Measurements from ENCODE around the gene RPL3.

Gene RPL3

GRCh38 chr22:39289533-39289932, 29.9 kb downstream of the RPL3 start:
- TF ChIP-seq CTCF (IDR thresholded peaks at IDR 0.05; ENCODE audit: low read depth, low read length) (no peak), MAX (IDR thresholded peaks at IDR 0.05; ENCODE audit: low read depth, low read length) (no peak), POLR2A (IDR thresholded peaks at IDR 0.05; ENCODE audit: extremely low read depth, insufficient read length) (no peak), MYC (IDR thresholded peaks at IDR 0.05; ENCODE audit: low read depth, low read length) (no peak)
- DNase-seq (ENCODE audit: low read depth) = no peak
- H3K4me3 ChIP-seq (ENCODE audit: low read depth, low read length) = no peak overlapping the region

GRCh38 chr22:39288135-39288898, 31.1 kb downstream of the RPL3 start:
- TF ChIP-seq MAX (IDR thresholded peaks at IDR 0.05; ENCODE audit: low read depth, low read length) (no peak), CTCF (IDR thresholded peaks at IDR 0.05; ENCODE audit: low read depth, low read length) (no peak), POLR2A (IDR thresholded peaks at IDR 0.05; ENCODE audit: extremely low read depth, insufficient read length) (no peak), MYC (IDR thresholded peaks at IDR 0.05; ENCODE audit: low read depth, low read length) (no peak)
- DNase-seq (ENCODE audit: low read depth) = no peak
- no peak overlapping the region for H3K4me3 ChIP-seq (ENCODE audit: low read depth, low read length)

GRCh38 chr22:39287076-39287725, 32.2 kb downstream of the RPL3 start:
- no peak overlapping the region for H3K4me3 ChIP-seq (ENCODE audit: low read depth, low read length)
- no peak for TF ChIP-seq MYC (IDR thresholded peaks at IDR 0.05; ENCODE audit: low read depth, low read length)
- 0 out of 2 replicates have a peak, but pooled peaks have one; percentile 10 for TF ChIP-seq MAX (IDR thresholded peaks at IDR 0.05; ENCODE audit: low read depth, low read length)
- TF ChIP-seq POLR2A (IDR thresholded peaks at IDR 0.05; ENCODE audit: extremely low read depth, insufficient read length) = no peak
- TF ChIP-seq CTCF (IDR thresholded peaks at IDR 0.05; ENCODE audit: low read depth, low read length) = no peak
- DNase-seq (ENCODE audit: low read depth) = peak; percentile 46

- no peak overlapping the region for H3K4me3 ChIP-seq (ENCODE audit: low read depth, low read length)
- no peak for TF ChIP-seq CTCF (IDR thresholded peaks at IDR 0.05; ENCODE audit: low read depth, low read length)
- no peak for TF ChIP-seq MYC (IDR thresholded peaks at IDR 0.05; ENCODE audit: low read depth, low read length)
- no peak for TF ChIP-seq MAX (IDR thresholded peaks at IDR 0.05; ENCODE audit: low read depth, low read length)
- TF ChIP-seq POLR2A (IDR thresholded peaks at IDR 0.05; ENCODE audit: extremely low read depth, insufficient read length) = no peak
- DNase-seq (ENCODE audit: low read depth) = no peak
These were observed 34.4 kb downstream of the RPL3 start for GRCh38 chr22:39284983-39285382.

- no peak for TF ChIP-seq POLR2A (IDR thresholded peaks at IDR 0.05; ENCODE audit: extremely low read depth, insufficient read length)
- DNase-seq (ENCODE audit: low read depth) = no peak
- H3K4me3 ChIP-seq (ENCODE audit: low read depth, low read length) = no peak overlapping the region
These were observed 35.1 kb downstream of the RPL3 start for GRCh38 chr22:39284142-39284980.
